ENCODE measurements around the gene CDH6.

Gene CDH6

DNA sequence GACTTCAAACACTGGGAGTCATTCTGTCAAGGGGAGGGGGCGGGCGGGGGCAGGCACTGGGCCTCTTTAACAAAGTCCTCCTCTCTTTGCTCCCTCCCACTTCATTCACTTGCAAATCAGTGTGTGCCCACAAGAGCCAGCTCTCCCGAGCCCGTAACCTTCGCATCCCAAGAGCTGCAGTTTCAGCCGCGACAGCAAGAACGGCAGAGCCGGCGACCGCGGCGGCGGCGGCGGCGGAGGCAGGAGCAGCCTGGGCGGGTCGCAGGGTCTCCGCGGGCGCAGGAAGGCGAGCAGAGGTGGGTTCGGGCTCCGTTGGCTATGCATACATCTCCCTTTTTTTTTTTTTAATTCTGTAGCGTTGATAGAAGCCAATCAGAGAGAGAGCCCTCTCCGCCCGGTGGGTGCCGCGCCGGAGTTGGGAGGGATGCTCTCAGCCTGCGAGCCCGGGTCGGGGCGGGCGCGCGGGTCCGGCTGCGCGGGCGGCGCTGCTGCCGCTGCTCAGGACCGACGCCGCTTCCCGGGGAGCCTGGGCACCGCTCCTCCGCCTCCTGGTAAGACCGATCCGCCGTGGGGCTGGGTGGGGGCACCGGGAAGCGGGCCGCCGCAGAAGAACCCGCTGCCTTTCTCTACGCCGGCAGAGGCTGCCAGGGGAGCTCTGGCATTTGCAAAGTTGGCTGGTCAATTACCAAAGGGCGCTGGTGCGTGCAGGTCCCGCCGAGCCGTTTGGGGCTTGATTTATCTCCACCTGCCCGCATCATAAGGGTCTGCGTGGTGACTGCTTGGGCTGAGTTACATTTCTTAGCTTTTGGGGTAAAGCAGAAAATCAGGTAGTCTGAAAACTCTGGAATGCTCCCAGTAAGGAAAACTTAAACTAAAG, at the start of gene CDH6:
CDH6 (plus strand) TSS at position 96 of the 877 bp plus-strand sequence. CDS start 73,788 bp downstream, outside the sequence.
- no peak for DNase-seq (ENCODE audit: low spot score)

DNA sequence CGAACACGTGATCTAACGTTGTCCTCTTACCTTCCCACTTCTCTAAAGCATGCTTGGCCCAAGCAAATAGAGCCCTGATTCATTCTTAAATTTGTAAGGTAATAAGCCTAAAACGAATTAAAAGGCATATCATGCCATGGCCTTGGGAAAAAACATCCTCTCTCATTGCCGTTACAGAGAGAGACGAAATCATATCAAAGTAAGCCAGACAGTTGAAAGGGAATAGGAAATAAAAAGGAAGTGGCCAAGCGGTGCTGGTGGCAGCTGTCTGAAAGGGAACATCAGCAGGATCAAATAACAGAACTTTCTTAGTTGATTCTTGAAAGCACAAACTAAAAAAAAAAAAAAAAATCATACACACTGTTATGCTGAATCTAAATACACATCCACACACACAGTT, 49.1 kb upstream of the CDH6 start:
- DNase-seq (ENCODE audit: low spot score), result no peak

DNA sequence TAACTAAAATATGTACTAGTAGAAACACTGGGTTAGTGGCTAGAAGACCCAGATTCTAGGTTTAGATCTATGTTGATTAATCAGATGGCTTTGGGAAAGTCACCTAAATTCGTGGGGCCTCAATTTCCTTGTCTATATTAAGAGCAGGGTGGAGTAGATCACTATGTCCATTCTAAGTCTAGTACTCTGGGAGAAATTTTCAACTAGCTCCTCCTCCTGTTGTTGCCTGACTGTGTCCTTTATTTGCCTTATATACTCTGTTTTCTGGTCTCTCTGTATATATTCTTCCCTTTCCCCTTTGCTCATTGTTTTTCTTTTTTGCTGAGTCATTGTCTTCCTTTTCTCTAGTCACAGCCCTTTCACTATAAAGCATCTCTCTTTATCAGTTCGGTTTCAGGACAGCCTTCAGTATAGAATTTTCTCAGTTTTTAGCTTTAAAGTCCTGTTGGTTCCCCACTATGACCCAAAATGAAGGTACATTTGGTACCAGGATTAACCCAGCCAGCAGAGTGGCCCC, 44.5 kb upstream of the CDH6 start:
- no peak for DNase-seq (ENCODE audit: low spot score)

DNA sequence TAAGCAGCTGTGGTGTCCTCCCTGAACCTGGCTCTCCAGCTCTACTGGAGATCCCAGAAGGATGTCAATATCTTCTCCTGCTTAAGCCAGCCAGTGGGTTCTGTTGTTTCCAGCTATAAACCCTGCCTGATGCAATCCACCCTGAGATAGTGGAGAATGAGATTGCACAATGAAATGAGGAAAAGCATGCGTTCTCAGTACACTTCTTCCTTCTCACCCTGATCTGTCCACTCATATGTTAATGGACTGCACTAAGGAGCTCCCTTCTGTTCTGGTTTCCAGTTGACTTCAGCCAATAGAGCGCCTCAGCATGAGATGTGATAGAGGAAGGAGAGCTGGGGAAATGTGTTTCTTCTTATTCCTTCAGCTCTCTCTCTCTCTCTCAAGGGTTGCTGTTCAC, 40.0 kb upstream of the CDH6 start:
- DNase-seq (ENCODE audit: low spot score), result no peak

DNA sequence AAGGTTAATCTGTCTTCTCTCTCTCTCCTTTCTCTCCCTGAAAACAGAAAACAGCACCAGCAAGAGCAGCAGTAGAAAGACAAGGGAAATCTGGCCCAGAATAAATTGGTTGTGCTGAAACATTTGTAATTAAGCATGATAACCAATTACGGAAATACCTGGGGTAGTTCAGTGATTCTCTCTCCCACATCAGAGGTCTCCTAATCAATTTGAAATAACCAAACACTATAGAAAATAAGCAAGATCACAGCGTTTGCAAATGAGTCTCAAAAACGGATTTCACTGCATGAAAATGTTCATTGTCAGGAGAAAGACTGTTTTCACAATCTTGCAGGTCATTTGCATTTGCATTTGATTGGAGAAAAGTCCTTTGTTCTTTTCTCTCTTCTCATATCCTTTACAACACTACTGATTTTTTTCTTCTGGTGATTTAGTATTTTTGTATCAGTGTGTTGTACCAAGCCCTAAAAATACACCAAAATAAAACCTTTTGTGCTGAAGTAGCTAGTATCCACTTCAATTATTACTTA, 36.8 kb upstream of the CDH6 start:
- no peak for DNase-seq (ENCODE audit: low spot score)

DNA sequence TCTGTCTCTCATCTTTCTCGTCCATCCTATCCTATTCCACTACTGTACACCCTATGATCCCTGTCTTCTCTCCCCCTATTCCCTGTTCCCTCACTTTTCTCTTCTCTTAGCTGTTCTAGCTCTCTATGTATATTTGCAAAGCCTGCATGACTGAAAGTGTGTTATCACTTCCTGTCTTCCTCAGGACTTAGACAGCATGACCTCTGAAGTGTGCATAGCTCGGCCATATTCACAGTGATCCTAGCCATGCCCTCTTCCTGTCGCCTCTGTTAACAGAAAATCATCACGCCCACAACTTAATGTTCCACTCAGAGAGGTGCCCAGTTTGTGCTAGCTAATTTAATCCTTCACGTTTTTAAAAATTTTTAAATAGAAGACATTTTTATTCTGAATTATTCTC, 35.8 kb upstream of the CDH6 start:
- no peak for DNase-seq (ENCODE audit: low spot score)

DNA sequence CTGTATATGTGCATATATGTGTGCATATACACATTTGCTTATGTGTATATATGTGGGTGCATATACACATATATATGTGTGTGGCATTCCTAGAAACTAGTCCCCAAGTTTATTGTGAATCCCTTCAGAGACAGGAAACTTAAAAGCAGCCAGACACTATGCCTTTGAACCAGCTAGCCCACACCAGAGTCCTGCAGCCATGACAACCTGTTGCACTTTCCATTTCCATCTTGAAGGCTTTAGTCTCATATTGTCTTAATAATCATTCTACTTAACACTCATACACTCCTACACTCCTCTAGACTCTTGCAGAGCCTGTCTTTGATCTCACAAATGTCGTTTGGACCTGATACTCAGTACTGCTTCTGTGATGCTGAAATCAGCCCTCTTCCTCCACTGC, 34.8 kb upstream of the CDH6 start:
- no peak for DNase-seq (ENCODE audit: low spot score)

DNA sequence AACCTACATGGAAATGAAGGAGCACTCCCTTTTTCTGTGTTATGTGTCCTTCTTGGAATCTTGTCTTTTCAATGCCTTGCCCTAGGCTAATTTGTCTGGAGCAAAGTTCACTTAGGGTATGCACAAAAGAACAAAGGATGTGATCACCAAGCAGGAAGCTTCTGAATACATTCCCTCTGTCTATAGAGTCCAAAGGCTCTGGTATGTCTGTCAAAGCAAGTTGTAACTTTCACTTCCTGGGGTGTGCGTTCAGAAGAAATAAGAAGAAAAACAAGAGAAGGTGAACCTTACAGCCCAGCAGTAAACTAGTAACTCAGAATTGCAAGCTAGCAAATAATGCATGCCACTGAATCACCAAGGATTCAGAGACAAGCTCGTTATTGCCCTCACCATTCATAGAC, 31.7 kb upstream of the CDH6 start:
- DNase-seq (ENCODE audit: low spot score), result peak; percentile 17

DNA sequence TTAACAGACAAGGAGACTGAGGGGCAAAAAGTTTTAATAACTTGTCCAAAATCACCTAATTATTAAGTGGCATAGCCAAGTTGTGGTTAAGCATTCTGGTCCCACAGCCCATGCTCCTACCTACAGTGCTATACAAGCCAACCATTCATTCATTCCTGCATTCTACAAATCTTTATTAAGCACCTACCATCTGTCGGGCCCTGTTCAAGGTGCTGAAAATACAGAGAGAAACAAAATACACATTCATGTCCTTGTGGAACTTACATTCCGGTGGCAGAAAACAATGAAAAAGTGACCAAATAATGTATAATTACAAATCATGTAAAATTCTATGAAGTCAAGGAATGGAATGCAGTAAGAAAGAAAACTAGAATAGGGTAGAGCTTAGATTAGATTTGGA, 27.8 kb upstream of the CDH6 start:
- no peak for DNase-seq (ENCODE audit: low spot score)

DNA sequence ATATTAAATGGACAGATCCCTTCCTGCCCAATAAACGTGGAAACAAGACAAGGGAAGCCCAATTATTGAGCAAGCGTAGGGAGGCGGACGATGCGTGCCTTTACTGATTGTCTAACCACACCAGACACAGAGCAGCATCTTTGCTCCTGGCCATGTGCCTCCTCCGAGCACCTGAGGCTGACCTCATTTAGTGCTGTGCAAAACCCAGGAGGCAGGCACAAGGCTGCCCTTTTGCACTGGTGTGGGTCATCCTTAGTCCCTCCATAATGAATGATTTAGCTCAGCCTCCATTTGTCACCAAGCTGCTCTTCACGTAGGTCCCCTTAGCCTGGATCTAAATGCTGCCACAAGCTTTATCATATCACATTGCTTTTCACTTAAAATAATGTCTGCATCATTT, 24.1 kb upstream of the CDH6 start:
- DNase-seq (ENCODE audit: low spot score), result no peak

DNA sequence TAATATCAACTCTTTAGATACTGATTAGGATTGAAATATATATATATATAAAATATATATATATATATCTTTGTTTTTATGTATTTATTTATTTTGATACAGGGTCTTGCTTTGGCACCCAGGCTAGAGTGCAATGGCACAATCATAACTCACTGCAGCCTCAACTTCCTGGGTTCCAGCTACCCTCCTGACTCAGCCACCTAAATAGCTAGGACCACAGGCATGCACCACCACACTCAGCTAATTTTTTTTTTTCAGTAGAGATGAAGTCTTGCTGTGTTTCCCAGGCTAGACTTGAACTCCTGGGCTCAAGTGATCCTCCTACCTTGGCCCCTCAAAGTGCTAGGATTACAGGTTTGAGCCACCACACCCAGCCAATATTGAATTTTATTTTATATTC, 20.6 kb upstream of the CDH6 start:
- DNase-seq (ENCODE audit: low spot score), result no peak

DNA sequence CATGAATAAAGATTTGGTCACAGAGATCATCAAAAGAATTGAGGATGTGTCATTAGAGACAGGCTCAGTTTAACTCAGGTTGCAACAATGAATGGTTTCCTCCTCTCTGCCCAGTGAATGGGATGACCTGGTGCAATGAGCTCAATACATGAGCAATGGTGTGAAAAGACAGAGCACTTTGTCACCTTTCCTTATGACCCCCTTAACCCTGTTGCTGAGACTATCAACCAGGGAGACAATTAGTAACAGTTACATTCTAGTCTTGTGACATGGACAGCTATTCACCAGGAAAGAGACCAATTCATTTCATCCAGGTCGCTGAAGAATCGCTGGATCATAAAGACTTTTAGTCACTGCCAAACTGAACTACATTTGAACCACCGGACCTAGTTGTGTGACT, 19.9 kb upstream of the CDH6 start:
- no peak for DNase-seq (ENCODE audit: low spot score)

DNA sequence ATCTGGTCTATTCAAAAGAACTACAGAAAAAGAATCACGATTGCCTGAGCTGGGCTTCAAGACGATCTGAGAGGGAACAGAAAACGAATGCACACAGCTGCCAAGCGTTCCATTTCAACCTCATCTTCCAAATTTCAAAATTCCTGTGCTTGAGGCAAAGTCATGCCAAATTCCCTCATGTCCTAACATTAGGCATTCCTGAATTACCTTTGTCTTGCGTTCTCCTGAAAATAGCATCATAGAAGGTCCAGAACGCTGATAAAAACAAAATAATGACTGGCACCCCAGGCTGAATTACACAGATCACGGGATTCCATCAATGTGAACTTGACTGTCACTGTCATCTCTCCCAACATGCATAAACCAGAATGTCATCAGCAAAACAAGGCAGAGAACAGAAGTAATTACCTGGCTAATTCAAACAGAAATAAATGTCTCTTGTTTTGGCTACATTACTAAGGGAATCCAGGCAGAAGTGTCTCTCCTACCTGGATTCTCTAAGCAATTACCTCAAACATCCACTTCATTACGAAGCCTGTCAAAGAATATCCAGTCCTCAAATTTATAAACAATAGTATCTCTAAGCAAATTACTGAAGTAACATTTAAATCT, 12.0 kb upstream of the CDH6 start:
- no peak for DNase-seq (ENCODE audit: low spot score)

DNA sequence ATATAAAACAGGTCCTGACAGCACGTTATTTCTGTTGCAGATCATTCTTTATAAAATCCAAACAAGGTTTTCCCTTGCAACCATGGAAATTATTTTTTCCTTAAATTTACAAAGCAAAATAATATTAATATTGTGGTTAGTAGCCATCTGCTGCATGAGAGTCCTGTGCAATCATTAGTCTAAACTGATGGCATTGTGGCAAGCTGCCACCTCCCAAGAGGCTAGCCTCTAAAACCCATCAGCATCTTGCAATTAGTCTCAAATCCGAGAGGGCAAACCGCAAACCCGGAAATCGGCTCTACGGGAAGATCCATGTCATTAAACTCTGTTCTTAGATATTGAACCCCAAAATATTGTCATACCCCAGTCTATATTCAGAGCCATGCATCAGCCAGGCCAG, 11.3 kb upstream of the CDH6 start:
- no peak for DNase-seq (ENCODE audit: low spot score)

DNA sequence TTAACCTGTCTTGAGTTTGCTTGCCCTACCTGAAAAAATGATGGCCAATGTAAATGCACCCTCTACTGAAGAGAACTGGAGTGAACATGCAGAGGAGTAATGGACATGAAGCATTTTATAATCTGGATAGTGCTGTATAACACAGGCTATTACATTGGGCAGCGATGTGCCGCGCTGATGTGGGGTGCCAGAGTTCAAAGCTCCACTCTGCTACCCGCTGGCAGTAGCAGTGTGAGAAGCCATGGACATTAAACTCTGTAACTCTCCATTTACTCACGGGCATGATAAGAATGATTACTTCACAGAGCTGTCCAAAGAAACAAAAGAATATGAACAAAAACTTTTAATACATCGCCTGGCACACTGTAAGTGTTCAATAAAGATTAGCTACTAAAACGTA, 7.5 kb upstream of the CDH6 start:
- DNase-seq (ENCODE audit: low spot score), result no peak

DNA sequence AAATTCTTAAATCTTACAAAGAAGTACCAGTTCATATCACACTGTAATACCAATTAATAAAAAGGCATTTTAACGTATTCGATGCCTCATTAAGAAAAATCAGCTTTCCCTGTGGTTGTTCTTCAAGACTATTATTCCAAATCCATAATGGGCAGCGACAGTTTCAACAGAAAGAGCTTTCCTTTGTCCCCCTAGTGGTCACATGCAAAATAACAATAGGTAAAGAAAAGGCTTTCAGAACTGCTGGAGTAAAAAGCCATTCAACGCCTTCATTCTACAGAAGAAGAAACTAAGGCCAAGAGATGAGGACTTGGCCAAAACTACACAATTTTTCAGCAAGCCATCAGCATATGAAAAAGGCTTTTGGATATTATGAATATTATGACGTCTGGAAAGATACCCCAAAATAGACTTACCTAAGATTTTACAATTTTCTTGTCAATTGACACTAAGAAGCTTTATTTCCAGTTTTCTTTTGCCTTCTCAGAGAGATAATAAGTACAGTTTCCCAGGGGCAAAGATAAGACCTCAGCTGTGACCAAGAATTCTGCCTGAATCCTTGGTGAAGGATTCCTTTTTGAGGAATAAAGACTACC, 6.7 kb upstream of the CDH6 start:
- peak; percentile 15 for DNase-seq (ENCODE audit: low spot score)

DNA sequence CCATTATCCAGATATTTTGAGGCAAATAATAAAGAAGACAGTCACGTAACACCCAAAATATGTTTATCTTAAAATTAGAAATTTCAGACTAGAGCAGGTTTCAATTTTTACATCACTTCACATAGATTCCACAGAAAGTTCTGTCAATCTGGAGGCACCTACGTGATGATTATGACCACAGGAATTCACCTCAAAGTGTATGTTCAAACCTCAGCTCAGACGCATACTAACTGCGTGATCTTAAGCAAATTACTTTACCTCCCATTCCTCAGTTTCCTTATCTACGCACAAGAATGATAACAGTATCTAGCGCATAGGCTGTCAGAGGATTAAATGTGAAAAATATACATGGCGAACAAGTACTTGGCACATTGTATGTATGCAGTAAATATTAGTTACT, 5.9 kb upstream of the CDH6 start:
- no peak for DNase-seq (ENCODE audit: low spot score)

DNA sequence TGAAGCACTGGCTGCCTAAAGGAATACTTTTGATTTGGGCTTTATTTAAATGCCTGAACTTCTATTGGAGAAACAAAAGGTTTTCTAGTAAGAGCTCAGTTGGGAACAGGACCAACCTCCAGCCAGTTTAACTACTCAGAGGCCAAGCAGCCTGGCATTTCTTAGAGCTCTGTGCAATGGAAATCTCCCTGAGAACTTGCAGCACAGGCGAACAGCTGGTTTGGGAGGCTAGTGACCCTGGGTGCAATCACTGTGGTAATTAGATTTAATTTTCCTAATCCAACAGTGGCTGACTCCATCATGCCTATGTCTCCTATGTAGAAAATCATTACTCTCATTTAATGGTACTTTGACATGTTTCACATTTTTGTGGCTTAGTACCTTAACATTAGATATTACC, 1.0 kb upstream of the CDH6 start:
- DNase-seq (ENCODE audit: low spot score), result no peak

DNA sequence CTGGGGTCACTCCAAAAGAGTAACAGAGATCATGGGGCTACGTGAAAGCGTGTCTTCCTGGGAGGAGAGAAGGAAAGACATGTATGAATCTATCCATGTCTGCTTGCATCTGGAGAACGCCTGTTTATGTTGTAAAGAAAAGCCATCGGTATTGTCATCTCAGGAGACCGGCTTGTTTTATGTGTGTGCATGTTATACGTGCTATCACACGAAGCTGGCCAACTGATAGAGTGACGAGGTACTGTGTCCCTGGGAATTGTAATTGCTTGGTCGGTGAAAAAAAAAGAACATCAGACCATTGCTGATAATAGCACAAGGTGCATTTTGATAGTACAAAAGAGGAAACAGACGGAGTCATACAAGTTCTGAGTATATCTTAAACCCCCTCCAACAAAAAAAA, 370 bp upstream of the CDH6 start:
- no peak for DNase-seq (ENCODE audit: low spot score)

DNA sequence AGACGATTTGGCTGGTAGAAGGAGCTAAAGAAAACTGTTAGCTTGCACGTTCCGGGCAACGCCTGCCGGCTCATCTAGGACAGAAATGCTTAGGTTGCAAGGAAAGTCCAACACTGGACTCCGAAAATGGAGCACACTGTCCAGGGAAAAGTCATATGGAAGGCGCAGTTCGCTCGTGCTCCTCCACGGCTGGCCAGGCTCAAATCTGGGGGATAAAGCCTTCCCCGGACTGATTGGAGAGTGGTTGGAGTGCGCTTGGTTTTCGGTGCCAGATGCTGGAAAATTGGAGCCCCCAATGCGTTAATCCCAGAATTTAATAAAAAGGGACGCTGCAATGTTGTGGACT, 955 bp downstream of the CDH6 start:
- no peak for DNase-seq (ENCODE audit: low spot score)

DNA sequence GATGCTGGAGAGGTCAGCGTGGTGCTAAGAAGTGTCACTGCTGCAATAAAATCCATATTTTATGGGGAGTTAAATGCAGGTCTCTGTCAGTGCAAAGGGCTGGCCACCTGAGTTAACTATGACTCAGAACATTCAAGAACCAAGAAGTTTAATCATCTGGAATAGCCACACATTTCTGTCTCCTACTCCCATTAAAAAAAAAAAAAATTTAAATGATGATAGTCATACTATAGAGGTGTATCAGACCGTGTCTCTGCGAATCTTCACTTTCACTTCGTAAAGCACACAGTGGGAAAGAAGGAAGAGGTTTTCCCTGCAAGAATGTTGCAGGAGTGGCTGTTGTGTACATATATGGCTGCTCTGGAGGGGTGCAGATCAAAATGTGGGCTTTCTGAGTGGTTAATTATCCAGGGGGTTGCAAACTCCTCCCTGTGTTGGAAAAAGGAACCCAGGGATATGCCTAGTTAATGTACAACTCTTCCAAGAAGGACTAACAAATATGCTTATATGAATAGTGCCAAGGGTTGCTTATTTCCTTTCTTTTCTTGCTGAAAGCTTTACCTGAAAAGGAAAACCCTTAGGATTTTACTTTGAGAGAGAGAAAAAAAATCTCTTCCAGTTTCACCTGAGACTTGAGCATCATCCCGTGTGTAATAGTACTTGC, 1.5 kb downstream of the CDH6 start:
- no peak for DNase-seq (ENCODE audit: low spot score)

DNA sequence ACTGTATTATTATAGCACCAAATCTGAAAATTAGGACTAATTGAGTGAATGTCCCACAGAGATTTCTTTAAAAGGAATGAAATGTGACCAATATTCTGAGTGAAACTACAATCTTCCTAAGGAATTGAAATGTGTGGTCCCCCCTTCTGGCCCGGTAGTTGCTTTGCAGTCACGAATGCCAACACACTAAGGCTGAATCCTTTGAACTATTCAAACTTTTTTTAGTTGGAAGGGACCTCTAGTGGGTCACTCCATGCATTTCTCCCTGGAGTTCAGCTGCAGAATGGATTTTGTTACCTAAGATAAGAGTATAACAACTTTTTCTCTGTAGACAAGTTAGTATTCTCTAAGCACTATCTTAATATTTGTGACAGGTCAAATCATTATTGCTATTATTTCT, 2.8 kb downstream of the CDH6 start:
- no peak for DNase-seq (ENCODE audit: low spot score)

DNA sequence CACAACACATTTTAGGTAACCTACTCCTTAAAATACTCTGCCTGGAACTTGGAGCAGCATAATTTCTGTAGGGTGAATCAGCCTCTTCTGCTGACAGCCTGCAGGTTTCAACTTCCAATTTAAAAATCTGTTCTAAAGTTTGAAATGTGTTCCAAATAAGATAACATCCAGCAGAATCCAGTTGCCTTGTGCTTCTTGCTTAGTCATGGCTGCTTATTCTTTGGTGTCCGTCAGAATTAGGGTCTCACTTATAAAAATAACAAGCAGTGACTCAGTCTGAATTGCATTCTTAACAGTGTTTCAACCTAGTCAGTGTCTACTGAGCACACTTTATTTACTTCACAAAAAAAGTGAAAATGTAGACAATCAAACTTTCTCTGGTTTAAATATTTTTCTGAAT, 3.7 kb downstream of the CDH6 start:
- no peak for DNase-seq (ENCODE audit: low spot score)
